Large intestine (tissue), 3 donors: ENCODE measurements around the gene SIRPB2. TPM values are rescaled to one million over a fixed set of nuclear protein-coding genes. Genes with fewer than 3 reads are reported as not detected.

Experiments used
- DNase-seq, 2 donors: peaks; one replicate each; pipeline versions ENCODE4 v3.0.0 to v3.0.0-alpha.2; 2013
- H3K27ac ChIP-seq: one replicate; pipeline ENCODE4 v1.5.1; 2013; ENCODE audit warnings: low read length
- H3K27me3 ChIP-seq: 2 replicates; pipeline ENCODE4 v1.6.1; 2013; ENCODE audit warnings: low read length; ENCODE audit not compliant: control insufficient read depth, insufficient read depth
- H3K36me3 ChIP-seq: 2 replicates; pipeline ENCODE4 v1.6.1; 2013; ENCODE audit warnings: low read length; ENCODE audit not compliant: control insufficient read depth, insufficient read depth
- H3K4me1 ChIP-seq: one replicate; pipeline ENCODE4 v1.6.1; 2013; ENCODE audit warnings: low read length; ENCODE audit not compliant: control insufficient read depth, insufficient read depth
- H3K4me3 ChIP-seq: one replicate; pipeline ENCODE4 v1.5.1; 2013; ENCODE audit warnings: low read length
- H3K9me3 ChIP-seq: one replicate; pipeline ENCODE4 v1.6.1; 2013; ENCODE audit warnings: mild to moderate bottlenecking, low read depth, low read length, moderate library complexity; ENCODE audit not compliant: control insufficient read depth
- WGBS: methylation state at CpG from one replicate; pipeline ENCODE4 v1.1.5; 2013; ENCODE audit warnings: low lambda C conversion rate; ENCODE audit not compliant: insufficient coverage; 5-methylcytosine and 5-hydroxymethylcytosine counted together
- polyA plus RNA-seq: library from polyadenylated mRNA; unstranded; fragments of 120-200 nt; gene quantifications from one replicate; pipeline ENCODE4 v1.2.1, GENCODE V29; 2013

The SIRPB2 gene
- polyA plus RNA-seq, 1 donor = 1.4 TPM

- no peak overlapping the region for H3K4me3 ChIP-seq
- no peaks in the 10 kb centered on the region for H3K9me3 ChIP-seq
- no peak for DNase-seq
- H3K27me3 ChIP-seq = no peaks in the 10 kb centered on the region
- no peaks in the 10 kb centered on the region for H3K4me1 ChIP-seq
- no peak overlapping the region for H3K27ac ChIP-seq
- 86% methylated on average over 1 of the region's 2 CpGs for WGBS
- no peaks in the 10 kb centered on the region for H3K36me3 ChIP-seq
These were observed 4.7 kb downstream of the SIRPB2 start for GRCh38 chr20:1486566-1486965.

- H3K4me3 ChIP-seq = no peak overlapping the region
- no peaks in the 10 kb centered on the region for H3K36me3 ChIP-seq
- 62% methylated on average over 3 of the region's 5 CpGs for WGBS
- no peak overlapping the region for H3K27ac ChIP-seq
- no peak for DNase-seq
- H3K27me3 ChIP-seq = no peaks in the 10 kb centered on the region
- H3K4me1 ChIP-seq = no peaks in the 10 kb centered on the region
- no peaks in the 10 kb centered on the region for H3K9me3 ChIP-seq
These were observed 6.6 kb downstream of the SIRPB2 start for GRCh38 chr20:1484438-1485116.

GRCh38 chr20:1479831-1480595 lies 11.2 kb downstream of the SIRPB2 start:
- Histone ChIP-seq H3K27me3 (no peaks in the 10 kb centered on the region), H3K4me1 (no peaks in the 10 kb centered on the region), H3K9me3 (no peaks in the 10 kb centered on the region), H3K27ac (no peak overlapping the region), H3K4me3 (no peak overlapping the region), H3K36me3 (no peaks in the 10 kb centered on the region)
- DNase-seq = no peak
- no CpG with 5 or more reads among the region's 9 CpGs for WGBS

GRCh38 chr20:1478566-1478965 lies 12.7 kb downstream of the SIRPB2 start:
- 100% methylated on average over 1 of the region's 4 CpGs for WGBS

GRCh38 chr20:1477896-1478490 lies 13.2 kb downstream of the SIRPB2 start:
- Histone ChIP-seq H3K4me3 (no peak overlapping the region), H3K27me3 (no peaks in the 10 kb centered on the region), H3K36me3 (no peaks in the 10 kb centered on the region), H3K27ac (no peak overlapping the region), H3K4me1 (peaks cover 10% of the 10 kb centered on the region), H3K9me3 (no peaks in the 10 kb centered on the region)
- DNase-seq = no peak
- 83% methylated on average over 1 of the region's 7 CpGs for WGBS

More at GRCh38 chr20:1478566-1478965, 12.7 kb downstream of the SIRPB2 start:
- H3K4me1 ChIP-seq = peaks cover 4% of the 10 kb centered on the region
- H3K4me3 ChIP-seq = no peak overlapping the region
- no peak for DNase-seq
- H3K36me3 ChIP-seq = no peaks in the 10 kb centered on the region
- no peaks in the 10 kb centered on the region for H3K9me3 ChIP-seq
- no peaks in the 10 kb centered on the region for H3K27me3 ChIP-seq
- no peak overlapping the region for H3K27ac ChIP-seq

GRCh38 chr20:1474817-1475603 lies 16.2 kb downstream of the SIRPB2 start:
- no peak overlapping the region for H3K27ac ChIP-seq
- H3K4me3 ChIP-seq = no peak overlapping the region
- no peaks in the 10 kb centered on the region for H3K27me3 ChIP-seq
- peak in 1 of 2 donors; percentile 32 for DNase-seq
- WGBS = no CpG with 5 or more reads among the region's 4 CpGs
- H3K4me1 ChIP-seq = peaks cover 29% of the 10 kb centered on the region
- H3K36me3 ChIP-seq = no peaks in the 10 kb centered on the region
- H3K9me3 ChIP-seq = no peaks in the 10 kb centered on the region

GRCh38 chr20:1474325-1474724 lies 16.9 kb downstream of the SIRPB2 start:
- no CpG with 5 or more reads among the region's 8 CpGs for WGBS
- Histone ChIP-seq H3K4me3 (no peak overlapping the region), H3K9me3 (no peaks in the 10 kb centered on the region), H3K4me1 (peaks cover 33% of the 10 kb centered on the region), H3K36me3 (no peaks in the 10 kb centered on the region), H3K27ac (no peak overlapping the region), H3K27me3 (no peaks in the 10 kb centered on the region)
- DNase-seq = no peak

- DNase-seq = peak; percentile 42 to 74
- 96% methylated on average over 3 of the region's 13 CpGs for WGBS
- no peak overlapping the region for H3K27ac ChIP-seq
These were observed 17.7 kb downstream of the SIRPB2 start for GRCh38 chr20:1473246-1474220.

GRCh38 chr20:1472556-1473245 lies 18.5 kb downstream of the SIRPB2 start:
- H3K4me1 ChIP-seq = peaks cover 50% of the 10 kb centered on the region
- peak in 1 of 2 donors; percentile 57 for DNase-seq
- H3K27ac ChIP-seq = peak overlapping the region; percentile 48

More at GRCh38 chr20:1473246-1474220, 17.7 kb downstream of the SIRPB2 start:
- Histone ChIP-seq H3K4me3 (no peak overlapping the region), H3K9me3 (no peaks in the 10 kb centered on the region), H3K4me1 (peaks cover 41% of the 10 kb centered on the region), H3K36me3 (no peaks in the 10 kb centered on the region), H3K27me3 (no peaks in the 10 kb centered on the region)

More at GRCh38 chr20:1472556-1473245, 18.5 kb downstream of the SIRPB2 start:
- 87% methylated on average over 3 of the region's 9 CpGs for WGBS
- no peak overlapping the region for H3K4me3 ChIP-seq
- H3K27me3 ChIP-seq = no peaks in the 10 kb centered on the region
- H3K36me3 ChIP-seq = no peaks in the 10 kb centered on the region
- no peaks in the 10 kb centered on the region for H3K9me3 ChIP-seq
